PC-9 (cell line): ENCODE results near the gene ZNF3. TPM values are rescaled to one million over a fixed set of nuclear protein-coding genes. Genes with fewer than 3 reads are reported as not detected.

Experiments used
- BruUV-seq: library from RNA; stranded (reverse); fragments of 400-500 nt; replicated peaks from 2 replicates; lab custom pipeline; 2021; lab: Mats Ljungman, UMichigan
- CTCF ChIA-PET: fragments of 300-600 bp; sonication (Branson Sonifier 250); formaldehyde crosslinking; loops from one replicate; lab custom pipeline; 2022; ENCODE audit warnings: antibody characterized with exemption; lab: Charles Lee
- POLR2A ChIA-PET: fragments of 300-600 bp; sonication (Branson Sonifier 250); formaldehyde crosslinking; loops from one replicate; lab custom pipeline; 2022; ENCODE audit warnings: antibody characterized with exemption; ENCODE audit not compliant: unreplicated experiment; lab: Charles Lee
- DNase-seq, 2 experiments: peaks; one replicate each; pipeline versions ENCODE4 v3.0.0 to v3.0.0-alpha.2; 2015 to 2022; ENCODE audit warnings: mixed read lengths in 1 of 2
- H2AFZ ChIP-seq: fragments of 200-600 bp; sonication (generic); 2 replicates; pipeline ENCODE4 v1.8.1; 2017; ENCODE audit warnings: antibody characterized with exemption
- H3F3A ChIP-seq: fragments of 200-600 bp; sonication (generic); 2 replicates; pipeline ENCODE4 v1.8.1; 2017; ENCODE audit warnings: antibody characterized with exemption, mild to moderate bottlenecking, low read depth; ENCODE audit not compliant: insufficient read depth
- H3K27ac ChIP-seq: fragments of 200-600 bp; sonication (generic); 2 replicates; pipeline ENCODE4 v1.6.1; 2016; ENCODE audit warnings: mixed run types
- H3K27me3 ChIP-seq: fragments of 200-600 bp; sonication (generic); 2 replicates; pipeline ENCODE4 v1.6.1; 2016; ENCODE audit warnings: low read depth, mixed run types; ENCODE audit not compliant: insufficient read depth
- H3K36me3 ChIP-seq: fragments of 200-600 bp; sonication (generic); 2 replicates; pipeline ENCODE4 v1.6.1; 2016; ENCODE audit warnings: low read depth, mixed run types
- H3K4me1 ChIP-seq: fragments of 200-600 bp; sonication (generic); replicated peaks from 2 replicates; pipeline ENCODE4 v1.6.1; 2016; ENCODE audit warnings: mixed run types; ENCODE audit not compliant: insufficient read depth
- H3K4me2 ChIP-seq: fragments of 200-600 bp; sonication (generic); 2 replicates; pipeline ENCODE4 v1.6.1; 2017; ENCODE audit warnings: mixed run types
- H3K4me3 ChIP-seq: fragments of 200-600 bp; sonication (generic); 2 replicates; pipeline ENCODE4 v1.6.1; 2016; ENCODE audit warnings: mixed run types
- H3K79me2 ChIP-seq: fragments of 200-600 bp; sonication (generic); 2 replicates; pipeline ENCODE4 v1.6.1; 2017; ENCODE audit warnings: low read depth, mixed run types
- H3K9me2 ChIP-seq: fragments of 200-600 bp; sonication (generic); 2 replicates; pipeline ENCODE4 v1.8.1; 2017; ENCODE audit warnings: mild to moderate bottlenecking; ENCODE audit not compliant: insufficient read depth
- H3K9me3 ChIP-seq: fragments of 200-600 bp; sonication (generic); 2 replicates; pipeline ENCODE4 v1.8.1; 2016; ENCODE audit warnings: low read depth; ENCODE audit not compliant: insufficient read depth
- H4K20me1 ChIP-seq: fragments of 200-600 bp; sonication (generic); 2 replicates; pipeline ENCODE4 v1.8.1; 2017; ENCODE audit not compliant: insufficient read depth
- EZH2 ChIP-seq: fragments of 200-600 bp; sonication (generic); IDR thresholded peaks from 2 replicates; pipeline ENCODE4 v1.8.0; 2017; ENCODE audit warnings: antibody characterized with exemption, low read depth
- intact Hi-C: fragments of 100-400 bp; cut with micrococcal nuclease; formaldehyde crosslinking; loops from one replicate; pipeline ENCODE4 v1.10.0; 2022; ENCODE audit not compliant: unreplicated experiment
- total RNA-seq: library from RNA; stranded (reverse); gene quantifications from 2 replicates; pipeline ENCODE4 v1.2.3, GENCODE V29; 2021
- TF ChIP-seq, protein P1 (sequence below): fragments of 200-600 bp; sonication (generic); conservative IDR thresholded peaks from 2 replicates; pipeline ENCODE4 v1.6.1; 2017; ENCODE audit warnings: mixed run types, antibody characterized with exemption, mild to moderate bottlenecking, moderate library complexity

The ZNF3 gene
- total RNA-seq, 1 experiment from 2014 or later = 39.0 TPM

DNA sequence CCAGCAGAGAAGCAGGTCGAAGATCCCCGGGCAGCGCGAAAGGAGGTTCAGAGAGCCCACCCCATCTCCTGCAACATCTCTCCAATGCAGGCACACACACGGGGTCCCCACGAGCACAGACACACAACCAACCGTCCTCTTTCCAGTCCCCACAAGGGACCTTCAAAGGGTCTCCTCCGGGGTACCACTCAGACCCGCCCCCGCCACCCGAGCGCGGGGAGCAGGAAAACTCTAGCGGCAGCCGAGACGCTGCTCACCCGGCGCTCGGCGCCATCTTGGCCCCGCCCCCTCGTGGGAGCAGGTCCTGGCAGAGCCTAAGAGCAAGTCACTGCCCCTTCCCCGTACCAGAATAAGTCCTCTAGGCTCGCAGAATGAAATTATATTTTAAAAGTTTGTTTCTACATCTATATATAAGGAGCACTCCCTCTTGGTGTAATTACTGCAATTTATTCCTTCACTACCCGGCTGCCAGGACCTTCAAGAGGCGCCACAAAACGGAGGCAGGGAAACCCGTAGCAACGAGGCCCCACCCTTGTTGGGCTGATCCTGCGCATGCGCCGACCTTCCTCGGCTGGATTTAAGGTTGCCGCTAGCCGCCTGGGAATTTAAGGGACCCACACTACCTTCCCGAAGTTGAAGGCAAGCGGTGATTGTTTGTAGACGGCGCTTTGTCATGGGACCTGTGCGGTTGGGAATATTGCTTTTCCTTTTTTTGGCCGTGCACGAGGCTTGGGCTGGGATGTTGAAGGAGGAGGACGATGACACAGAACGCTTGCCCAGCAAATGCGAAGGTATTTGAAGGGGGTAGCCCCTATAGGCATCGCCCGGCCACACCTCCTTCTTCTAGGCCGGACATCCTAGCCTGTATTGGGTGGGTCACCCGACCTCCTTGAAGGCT lies 37.8 kb upstream of the ZNF3 start, which contains the start of the genes CNPY4 and TAF6:
Gene CNPY4, plus strand, starts transcription at position 563 of the 898 bp plus-strand sequence. Its CDS starts 111 bp downstream, at position 674.
Gene TAF6, minus strand, starts transcription at position 287 of the 898 bp plus-strand sequence. CDS start 5,149 bp downstream, outside the sequence.
- H3K9me3 ChIP-seq = no peaks in the 10 kb centered on the region
- TF ChIP-seq EZH2 = no peak
- TF ChIP-seq, protein P1, sequence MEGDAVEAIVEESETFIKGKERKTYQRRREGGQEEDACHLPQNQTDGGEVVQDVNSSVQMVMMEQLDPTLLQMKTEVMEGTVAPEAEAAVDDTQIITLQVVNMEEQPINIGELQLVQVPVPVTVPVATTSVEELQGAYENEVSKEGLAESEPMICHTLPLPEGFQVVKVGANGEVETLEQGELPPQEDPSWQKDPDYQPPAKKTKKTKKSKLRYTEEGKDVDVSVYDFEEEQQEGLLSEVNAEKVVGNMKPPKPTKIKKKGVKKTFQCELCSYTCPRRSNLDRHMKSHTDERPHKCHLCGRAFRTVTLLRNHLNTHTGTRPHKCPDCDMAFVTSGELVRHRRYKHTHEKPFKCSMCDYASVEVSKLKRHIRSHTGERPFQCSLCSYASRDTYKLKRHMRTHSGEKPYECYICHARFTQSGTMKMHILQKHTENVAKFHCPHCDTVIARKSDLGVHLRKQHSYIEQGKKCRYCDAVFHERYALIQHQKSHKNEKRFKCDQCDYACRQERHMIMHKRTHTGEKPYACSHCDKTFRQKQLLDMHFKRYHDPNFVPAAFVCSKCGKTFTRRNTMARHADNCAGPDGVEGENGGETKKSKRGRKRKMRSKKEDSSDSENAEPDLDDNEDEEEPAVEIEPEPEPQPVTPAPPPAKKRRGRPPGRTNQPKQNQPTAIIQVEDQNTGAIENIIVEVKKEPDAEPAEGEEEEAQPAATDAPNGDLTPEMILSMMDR = no peak
- H3K4me3 ChIP-seq = peak within 1 kb of the TSS; percentile 76
- H2AFZ ChIP-seq = peak within 1 kb of the TSS; percentile 89
- H3F3A ChIP-seq = no peaks in the 10 kb centered on the region; the same call in 1 of the 2 replicates
- DNase-seq = peak; percentile 86 to 96
- H3K4me1 ChIP-seq = peaks cover 5% of the 10 kb centered on the region; the same call in 1 of the 2 replicates
- no peaks in the 10 kb centered on the region for H3K27me3 ChIP-seq
- H3K4me2 ChIP-seq = peak within 1 kb of the TSS; percentile 87
- no peaks in the 10 kb centered on the region for H3K9me2 ChIP-seq
- ChIA-PET CTCF (no interaction called here), POLR2A (interaction anchor here (0.6 kb wide), 1 partner anchor 25 kb away, joined by 3 read pairs; no protein-coding TSS in a partner anchor)
- H3K79me2 ChIP-seq = no peaks in the 10 kb centered on the region
- intact Hi-C loops = loop anchor here (1.0 kb wide), 1 partner anchor 18 kb away; the partner anchor contains the start of genes AP4M1 and MCM7
- no TSS peak for BruUV-seq
- H3K27ac ChIP-seq = peak within 1 kb of the TSS; percentile 52
- no peaks in the 10 kb centered on the region for H4K20me1 ChIP-seq
- H3K36me3 ChIP-seq = no peaks in the 10 kb centered on the region

DNA sequence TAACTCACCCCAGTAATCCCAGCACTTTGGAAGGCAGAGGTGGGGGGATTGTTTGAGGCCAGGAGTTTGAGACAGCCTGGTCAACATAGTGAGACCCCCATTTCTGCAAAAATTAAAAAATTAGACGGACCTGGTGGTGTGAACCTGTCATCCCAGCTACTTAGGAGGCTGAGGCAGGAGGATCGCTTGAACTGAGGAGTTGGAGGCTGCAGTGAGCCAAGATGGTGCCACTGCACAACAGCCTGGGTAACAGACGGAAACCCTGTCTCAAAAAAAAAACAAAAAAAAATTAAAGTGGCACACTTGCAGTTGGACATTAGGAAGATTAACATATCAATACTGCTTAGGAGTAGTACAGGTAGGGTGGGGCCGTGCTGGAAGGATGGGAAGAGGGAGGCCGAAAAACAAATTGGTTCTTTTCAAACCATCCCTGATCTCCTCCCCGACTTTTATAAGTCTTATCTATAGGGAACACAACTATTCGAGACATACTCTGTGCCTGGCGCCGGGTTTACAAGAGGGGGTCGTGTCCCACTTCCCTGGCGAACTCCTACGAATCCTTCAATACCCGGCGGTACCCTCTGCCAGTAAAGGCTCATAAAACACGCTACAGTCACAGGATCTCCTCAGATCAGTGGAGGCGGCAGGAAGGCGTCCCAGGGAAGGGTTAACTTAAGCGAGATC lies 37.0 kb upstream of the ZNF3 start:
- Histone ChIP-seq H3K9me3 (no peaks in the 10 kb centered on the region), H3F3A (no peaks in the 10 kb centered on the region; the same call in 1 of the 2 replicates), H3K4me1 (peaks cover 5% of the 10 kb centered on the region; the same call in 1 of the 2 replicates), H3K27me3 (no peaks in the 10 kb centered on the region), H3K27ac (no peak overlapping the region; the same call in 1 of the 2 replicates), H3K9me2 (no peaks in the 10 kb centered on the region), H3K4me3 (peak overlapping the region; percentile 76), H3K4me2 (peak overlapping the region; percentile 87), H3K79me2 (no peaks in the 10 kb centered on the region), H3K36me3 (no peaks in the 10 kb centered on the region), H2AFZ (peak overlapping the region; percentile 89), H4K20me1 (no peaks in the 10 kb centered on the region)
- intact Hi-C loops = loop anchor here (1.0 kb wide), 1 partner anchor 17 kb away; the partner anchor contains the start of genes AP4M1 and MCM7
- POLR2A ChIA-PET = no interaction called here
- BruUV-seq = TSS peak; percentile 44
- no peak for TF ChIP-seq EZH2
- TF ChIP-seq, protein P1 = no peak
- DNase-seq = no peak
- CTCF ChIA-PET = no interaction called here

DNA sequence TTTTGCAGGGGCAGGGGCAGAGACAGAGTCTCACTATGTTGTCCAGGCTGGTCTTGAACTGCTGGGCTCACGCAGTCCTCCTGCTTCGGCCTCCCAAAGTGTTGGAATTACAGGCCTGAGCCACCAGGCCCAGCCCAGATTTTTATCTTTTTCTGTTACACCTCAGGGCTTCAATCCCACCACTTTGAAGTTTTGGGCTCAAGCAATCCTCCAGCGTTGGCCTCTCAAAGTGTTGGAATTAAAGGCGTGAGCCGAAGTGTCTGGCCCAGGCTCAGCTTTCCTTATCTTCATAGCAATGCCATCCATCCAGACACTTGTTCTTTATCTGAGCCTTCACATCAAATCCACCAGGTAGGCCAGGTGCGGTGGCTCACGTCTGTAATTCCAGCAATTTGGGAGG lies 33.5 kb upstream of the ZNF3 start:
- no peak for DNase-seq
- Histone ChIP-seq H3K27me3 (no peaks in the 10 kb centered on the region), H3K27ac (no peak overlapping the region), H3K36me3 (no peaks in the 10 kb centered on the region), H3K4me2 (no peak overlapping the region), H3K4me1 (no peaks in the 10 kb centered on the region; the same call in 1 of the 2 replicates), H2AFZ (no peak overlapping the region), H4K20me1 (no peaks in the 10 kb centered on the region), H3K79me2 (no peaks in the 10 kb centered on the region), H3K9me2 (no peaks in the 10 kb centered on the region), H3K4me3 (no peak overlapping the region), H3K9me3 (no peaks in the 10 kb centered on the region), H3F3A (no peaks in the 10 kb centered on the region; the same call in 1 of the 2 replicates)
- no TSS peak for BruUV-seq
- ChIA-PET POLR2A (no interaction called here), CTCF (no interaction called here)
- TF ChIP-seq, protein P1 = no peak
- no peak for TF ChIP-seq EZH2
- intact Hi-C loops = no loop called here
